Measurements from ENCODE around the gene KCNMA1.

Gene KCNMA1

DNA sequence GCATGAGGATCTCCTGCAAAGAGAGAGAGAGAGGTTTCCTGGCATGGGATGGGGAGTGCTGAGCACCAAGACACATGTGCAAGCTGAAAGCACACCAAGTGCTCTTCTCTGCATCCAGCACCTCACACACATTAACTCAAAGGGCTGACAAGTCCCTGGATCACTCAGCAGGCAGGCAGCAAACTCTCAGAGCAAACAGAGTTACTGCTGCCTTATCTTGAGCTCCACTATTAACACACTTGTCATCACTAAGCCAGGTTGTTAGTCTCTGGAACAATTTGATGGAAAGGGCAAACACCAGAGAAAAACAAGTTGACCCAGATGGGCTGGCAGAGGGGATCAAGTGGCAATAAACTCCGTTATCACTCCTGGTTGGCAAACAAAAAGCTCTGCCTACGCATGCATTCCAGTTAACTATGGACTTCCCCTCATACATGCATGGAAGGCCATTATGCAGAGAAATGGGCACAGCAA is 349.9 kb downstream of the KCNMA1 start:
- DNase-seq = no peak

DNA sequence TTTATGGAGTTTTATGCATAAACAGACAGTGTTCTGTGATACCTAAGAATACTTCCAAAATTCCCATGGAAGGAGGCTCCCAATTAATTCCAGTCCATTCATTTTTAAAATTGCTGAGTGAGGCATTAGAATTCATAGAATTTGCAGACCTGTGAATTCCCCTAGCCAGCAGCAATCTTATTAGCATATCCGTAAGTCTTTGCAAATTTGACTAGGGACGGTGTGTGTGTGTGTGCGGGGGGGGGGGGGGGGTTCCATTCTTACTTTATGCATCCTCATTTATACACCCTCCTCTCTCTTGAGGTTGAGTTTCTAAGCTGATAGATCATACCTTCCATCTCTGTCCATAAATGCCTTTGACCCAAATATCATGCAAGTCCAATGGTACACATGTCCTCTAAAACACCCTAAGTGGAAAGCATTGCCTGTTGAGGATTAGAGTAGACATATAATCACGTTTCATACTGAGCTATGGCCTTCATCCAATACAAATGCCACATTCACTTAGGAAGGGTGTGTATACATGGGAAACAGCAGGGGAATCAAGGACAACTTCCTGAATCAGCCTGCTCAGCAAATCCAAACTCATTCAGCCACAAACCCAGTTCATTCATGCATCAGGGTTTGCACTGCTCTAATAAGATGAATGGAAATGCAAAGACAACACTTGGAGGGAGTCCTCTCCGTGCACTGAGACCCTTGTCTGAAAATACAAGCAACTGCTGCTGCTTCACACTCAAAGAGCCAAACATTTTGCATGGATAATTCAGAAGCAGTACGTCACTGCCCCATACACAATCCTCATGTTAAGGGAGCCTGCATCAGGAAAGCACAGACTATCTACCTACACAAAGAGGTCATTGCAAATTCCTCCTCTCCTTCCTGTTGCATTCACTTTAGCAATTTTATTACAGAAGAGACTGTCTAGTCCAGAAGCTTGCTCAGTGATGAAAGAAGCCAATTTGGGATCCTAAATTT is 350.8 kb downstream of the KCNMA1 start:
- DNase-seq = no peak

DNA sequence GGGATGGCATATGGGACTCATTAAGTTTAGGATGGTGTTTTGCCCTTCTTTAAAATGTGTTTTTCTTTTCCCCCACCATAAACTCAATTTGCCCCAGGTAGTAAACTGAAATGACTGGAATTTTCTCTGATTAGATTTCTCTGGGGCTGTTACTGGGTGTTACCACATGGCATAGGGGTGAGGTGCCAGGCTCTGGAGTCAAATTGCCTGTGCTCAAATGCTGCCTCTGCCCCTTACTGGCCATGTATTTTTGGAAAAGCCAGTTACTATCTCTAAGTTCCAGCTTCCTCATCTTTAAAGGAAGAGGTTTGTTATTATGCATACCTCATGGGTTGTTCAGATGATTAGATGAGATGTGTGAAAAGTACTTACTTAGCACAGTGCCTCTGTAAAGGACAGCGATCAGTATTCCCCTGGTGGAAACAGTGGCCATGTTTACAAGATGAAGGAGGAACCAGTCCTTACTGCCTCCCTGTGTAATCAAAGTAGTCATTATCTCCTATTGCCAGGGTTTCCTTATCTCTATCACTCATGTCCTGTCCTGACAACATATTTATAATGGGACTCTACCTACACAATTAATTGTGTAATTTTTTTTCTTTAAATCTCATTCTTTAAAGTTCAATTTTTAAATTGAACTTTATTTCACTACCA is 352.0 kb downstream of the KCNMA1 start:
- DNase-seq = no peak

DNA sequence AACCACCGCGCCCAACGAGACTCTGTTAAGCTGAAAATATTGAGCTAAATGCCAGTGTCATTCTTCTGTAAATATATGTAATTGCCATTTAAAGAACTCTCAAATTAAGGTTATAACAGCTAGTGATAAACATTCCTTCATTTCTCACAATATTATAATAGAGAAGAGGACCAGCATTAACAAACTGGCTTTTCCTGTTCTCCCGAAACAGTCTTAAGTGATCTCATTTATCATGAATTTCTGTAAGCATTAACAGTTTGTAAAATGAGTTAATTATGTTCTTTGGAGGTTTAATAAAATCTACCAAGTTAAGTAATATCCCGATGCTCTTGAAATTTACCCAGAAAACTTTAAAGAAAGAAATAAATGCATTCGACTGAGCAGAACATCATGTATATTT is 352.8 kb downstream of the KCNMA1 start:
- no peak for DNase-seq

DNA sequence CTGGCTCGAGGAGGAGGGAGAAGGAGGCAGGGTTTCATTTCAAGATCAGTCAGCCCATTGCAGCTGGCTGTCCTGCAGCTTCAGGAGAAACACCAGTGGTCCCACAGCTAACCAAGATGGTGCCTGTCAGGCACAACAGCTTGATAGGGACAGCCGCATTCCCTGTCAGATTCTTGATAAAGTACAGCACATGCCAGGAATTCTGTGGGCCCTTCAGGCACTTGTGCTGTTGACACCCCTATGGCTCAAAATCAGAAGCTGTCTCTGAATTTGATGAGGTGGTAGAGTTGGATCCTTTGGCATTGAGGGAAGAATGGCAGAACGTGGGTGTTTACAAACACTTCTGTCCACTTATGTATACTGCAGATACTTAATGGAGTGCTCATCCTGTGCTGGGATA is 354.3 kb downstream of the KCNMA1 start:
- DNase-seq = no peak

DNA sequence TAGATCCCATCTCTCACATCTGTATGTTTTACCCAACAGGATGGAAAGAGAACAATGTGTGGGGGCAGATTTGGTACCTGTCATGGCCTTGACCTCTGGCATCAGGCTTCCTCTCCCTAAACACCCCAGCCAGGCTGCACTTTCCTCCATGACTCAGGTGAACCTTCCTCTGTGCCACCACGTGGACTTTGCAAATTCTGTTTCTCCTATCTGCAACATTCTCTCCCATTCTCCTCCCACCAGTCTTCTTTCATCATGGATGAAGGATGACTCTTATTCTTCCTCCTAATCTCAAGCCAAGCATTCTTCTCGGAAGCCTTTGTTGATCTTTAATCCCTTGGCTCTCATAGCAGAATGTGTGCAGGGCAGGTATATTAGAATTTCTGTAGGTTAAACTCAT is 355.4 kb downstream of the KCNMA1 start:
- no peak for DNase-seq

DNA sequence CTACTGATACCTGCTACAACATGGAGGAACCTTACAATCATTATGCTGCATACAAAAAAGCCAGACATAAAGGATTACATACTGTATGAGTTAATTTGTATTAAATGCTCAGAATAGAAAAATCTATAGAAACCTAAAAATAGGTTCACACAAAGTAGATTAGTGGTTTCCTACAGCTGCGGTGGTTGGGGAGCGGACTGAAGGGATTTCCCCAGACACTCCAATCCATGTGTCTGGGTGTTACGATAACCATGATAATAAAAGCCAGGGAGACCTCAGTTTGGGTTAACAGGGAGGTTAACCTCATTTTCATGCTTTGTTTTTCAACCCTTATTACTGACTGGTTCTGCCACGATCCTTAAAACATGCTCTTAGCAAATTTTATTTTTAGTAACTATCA is 355.9 kb downstream of the KCNMA1 start:
- no peak for DNase-seq

DNA sequence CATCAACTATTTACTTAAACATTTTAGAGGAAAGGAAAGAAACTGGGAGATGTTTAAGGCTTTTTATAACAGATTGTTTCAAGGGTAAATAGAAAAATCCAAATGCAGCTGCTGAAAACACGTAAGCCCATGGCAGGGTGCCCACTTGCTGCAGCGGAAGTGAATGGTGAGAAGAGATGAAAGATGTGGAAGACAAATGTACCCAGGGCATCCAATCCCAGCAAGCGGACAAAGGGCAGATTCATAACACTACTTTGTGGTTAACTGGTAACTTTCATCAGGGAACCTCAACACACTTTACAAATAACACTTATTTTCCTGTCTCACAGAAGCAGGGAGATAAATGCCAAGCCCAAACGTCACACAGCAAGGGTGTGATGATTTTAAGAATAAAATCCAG is 358.4 kb downstream of the KCNMA1 start:
- DNase-seq = no peak

DNA sequence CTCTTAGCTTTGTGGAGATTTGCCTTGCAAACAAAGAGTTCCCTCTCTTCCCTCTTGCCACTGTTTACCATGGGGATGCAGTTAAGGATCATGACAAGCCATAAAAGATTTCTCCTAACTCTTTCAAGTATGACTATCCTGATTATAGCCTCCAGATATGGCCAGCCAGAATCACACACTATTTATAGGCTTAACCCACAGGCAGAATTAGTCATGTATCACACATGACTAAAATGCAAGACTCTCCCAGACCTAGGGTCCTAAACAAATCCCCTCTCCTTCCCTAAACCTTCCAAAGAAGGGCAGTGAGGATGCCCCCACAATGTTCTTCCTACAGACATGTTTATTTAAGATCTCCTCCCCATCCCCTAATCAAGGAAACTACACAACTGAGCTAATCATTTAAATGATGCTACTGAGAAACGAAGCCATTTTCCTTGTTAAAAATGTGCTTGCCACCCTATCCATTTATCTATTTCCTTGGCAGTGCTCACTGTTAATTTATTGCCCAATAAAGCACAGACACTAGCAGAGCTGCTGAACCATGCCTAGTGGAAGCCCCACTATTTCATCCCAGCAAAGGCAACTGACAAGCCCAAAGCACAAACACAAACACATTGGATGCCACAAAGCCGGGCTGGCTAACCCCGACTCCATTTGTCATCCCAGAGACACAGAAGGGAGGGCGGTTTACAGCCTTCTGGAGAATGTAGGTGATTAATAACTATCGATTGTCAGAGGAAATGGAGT is 363.4 kb downstream of the KCNMA1 start:
- DNase-seq = no peak

DNA sequence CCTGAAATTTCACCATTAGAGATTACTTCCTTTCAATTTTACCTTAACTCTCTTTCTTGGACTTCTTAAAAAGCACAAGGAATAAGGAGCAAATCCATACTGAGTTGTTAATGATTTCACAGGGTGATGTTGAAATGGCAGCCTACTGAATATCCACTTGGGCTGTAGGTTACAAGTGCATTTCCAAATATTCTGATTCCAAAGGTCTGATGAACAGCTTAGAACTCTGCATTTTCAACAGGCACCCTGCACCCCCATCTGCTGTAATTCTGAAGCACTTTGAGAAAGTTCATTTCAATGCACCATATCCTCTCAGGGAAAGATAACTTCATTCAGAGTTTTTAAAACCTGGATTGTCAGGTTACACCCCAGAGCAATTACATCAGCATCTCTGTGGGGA is 368.4 kb downstream of the KCNMA1 start:
- DNase-seq = no peak

DNA sequence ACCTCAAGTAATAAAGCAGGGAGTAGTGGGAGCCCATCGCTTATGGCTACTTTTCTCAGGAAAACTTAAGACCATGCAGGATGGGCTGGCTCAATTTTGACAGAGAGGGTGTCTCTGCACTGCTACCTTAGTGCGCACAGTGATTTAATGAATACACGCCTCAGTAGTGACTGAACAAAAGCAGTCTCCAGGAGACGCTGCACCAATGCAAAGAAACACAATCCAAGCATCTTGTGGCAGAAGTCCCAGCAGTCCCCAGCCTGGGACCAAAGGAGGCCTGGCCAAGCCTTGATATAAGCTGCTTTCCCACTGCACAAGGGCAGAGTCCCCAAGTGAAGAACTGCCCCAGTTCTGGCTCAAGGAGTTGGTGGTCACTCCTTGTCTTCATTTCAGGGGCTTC is 368.9 kb downstream of the KCNMA1 start:
- DNase-seq = no peak

DNA sequence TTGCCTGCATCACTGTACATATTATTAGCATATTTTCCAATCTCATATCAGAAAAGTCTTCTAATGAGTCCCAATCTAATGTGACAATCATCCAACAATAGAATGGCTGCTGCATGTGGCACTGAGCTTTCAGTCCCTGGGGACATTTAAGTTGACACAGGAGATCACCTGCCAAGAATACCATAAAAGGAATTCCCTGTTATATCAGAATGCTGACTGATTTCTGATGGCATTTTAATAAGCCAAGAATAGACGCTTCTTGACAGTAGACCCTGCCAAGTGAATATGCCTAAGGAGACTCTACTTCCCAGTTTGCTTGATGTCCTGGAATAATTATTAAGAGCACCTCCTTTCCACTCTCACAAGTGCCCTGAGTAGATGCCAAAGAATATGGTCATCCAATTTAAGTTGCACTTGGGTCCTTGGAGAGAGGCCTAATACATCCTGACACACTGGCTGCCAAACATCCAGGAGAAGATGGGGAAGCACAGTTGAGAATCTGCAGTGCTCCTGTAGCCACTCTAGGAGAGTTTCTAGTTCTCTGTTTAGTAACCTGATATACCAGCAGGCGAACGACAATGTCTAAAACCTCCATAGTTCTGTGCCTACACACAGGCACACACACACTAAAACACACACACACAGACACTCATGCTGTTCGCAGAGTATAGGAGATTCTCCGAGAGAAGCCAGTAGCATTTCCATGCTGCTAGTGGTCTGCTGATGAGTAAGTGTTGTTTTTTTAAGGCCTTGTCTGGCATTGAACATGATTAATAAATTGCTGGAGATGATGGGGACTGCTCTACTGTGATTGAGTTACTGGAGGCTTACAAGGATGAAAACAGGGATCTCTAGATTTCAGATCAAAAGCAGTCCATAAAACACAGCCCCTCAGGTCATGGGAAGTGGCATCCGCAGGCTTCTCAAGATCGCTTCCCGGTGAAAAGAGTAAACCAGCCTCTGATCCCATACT is 369.6 kb downstream of the KCNMA1 start:
- DNase-seq = no peak

DNA sequence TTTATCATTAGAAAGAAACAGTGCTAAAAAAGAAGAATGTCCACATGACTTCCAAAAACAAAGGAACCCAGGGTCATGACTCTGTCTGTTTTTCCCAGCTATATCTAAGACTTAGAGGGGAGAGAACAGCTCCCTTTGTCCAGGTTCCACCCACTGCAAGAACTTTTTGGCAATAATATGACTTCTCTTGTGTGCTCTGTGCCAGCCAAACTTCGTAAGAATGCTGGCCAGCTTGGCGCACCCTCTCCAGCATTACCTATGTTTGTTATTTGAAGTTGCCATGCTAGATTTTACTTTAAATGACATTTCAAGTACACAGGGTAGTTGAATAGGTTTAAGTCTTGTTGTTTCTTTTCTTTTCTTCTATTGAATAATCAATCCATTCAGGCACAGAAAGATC is 371.4 kb downstream of the KCNMA1 start:
- no peak for DNase-seq

DNA sequence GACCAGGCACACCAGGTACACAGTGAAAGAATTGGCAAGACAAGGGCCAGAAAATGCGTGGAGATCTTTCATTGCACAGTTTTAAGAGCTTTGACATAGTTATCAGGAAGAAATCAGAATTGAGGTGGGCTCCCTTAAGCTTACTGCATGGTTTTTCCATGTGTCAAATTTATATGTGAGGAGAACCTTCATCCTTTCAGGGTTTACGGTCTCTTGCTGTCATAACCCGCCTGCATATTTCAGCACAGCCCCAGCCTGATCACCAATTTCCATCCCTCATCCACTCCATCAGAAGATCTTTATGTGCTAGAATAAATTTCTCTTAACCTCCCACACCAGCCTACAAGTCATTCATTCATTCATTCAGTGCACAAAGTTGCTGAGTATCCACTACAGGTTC is 373.1 kb downstream of the KCNMA1 start:
- no peak for DNase-seq

DNA sequence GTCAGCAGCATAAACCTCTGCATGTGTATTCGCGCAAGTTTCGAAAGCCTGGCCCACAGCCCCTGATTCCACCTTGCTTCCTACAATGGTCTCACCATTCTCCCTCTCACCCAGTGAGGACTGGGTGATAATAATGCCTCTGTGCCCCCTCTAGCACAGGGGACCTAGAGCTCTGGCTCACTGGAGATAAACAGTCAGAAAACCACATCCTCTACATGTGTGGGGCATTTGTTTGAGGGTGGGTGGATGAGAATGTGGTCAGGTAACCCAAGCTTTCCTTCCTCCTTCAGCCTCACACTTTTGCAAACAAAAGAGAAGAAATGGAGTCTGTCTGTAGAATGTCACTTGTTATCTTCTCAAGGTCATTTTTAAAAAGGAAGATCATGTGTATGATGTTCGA is 373.5 kb downstream of the KCNMA1 start:
- DNase-seq = no peak

DNA sequence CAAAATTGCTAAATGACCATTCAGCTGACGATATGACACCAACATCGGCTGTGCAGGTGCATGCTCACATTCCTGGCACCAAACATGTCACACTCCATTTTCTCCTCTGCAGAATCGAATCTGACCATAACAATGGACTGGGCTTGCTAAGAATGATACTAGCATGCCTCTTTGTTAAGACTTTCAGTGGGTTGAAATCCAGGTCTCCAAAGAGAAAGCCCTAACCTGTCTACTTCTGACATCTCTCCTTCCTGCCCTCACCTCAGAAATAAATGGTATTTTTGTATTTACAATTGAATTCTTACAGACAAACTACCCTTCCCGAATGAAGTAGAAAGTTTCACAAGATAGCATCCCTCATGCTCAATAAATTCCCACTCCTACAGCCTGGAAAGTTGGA is 373.9 kb downstream of the KCNMA1 start:
- DNase-seq = no peak

DNA sequence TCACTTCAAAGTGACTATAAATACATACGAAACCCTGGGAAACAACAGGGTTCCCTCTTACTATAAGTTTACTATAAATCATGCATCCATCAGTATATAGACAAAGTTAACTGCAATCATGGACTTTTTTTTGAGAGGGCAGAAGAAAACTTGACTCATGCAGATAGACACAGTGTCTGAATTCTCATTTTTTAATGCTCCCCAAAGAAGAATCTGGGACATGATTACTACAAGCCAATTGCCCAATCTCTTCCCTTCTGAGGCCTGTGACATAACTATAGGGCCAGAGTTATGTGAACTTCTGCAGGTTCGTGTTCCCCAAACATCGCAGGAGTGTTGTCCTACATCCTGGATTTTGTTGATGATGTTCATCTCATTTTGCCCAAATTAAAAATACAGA is 376.5 kb downstream of the KCNMA1 start:
- DNase-seq = no peak

DNA sequence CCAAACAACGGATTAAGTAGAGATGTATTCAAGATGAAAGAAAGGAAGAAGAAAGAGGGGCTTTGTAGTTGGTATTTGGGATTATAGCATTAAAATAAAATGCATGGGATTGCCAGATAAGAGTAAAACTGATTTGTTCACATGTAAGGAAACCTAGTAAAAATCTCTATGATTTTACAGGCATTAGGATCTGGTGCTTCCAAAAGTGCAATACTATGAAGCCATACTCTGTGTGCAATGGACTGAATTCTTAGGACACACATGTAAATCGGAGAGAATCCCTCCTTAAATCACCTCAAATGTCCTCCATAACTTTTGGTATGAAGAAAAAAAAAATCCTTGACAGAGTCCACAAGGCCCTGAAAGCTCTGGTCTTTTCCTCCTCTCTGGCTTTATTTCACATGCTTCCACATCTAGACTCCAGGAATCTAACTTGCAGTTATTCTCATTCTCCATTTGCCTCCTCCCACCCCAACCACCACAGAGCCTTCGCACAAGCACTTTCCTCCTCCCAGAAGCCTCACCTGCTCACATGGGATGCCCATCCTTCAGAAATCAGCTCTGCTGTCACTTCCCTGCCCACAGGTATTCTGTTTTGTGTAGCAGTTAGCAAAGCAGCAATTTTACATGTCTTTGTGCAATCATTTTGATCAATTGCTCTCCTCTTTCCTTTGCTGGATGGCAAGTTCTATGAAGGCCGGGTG is 378.3 kb downstream of the KCNMA1 start:
- no peak for DNase-seq

DNA sequence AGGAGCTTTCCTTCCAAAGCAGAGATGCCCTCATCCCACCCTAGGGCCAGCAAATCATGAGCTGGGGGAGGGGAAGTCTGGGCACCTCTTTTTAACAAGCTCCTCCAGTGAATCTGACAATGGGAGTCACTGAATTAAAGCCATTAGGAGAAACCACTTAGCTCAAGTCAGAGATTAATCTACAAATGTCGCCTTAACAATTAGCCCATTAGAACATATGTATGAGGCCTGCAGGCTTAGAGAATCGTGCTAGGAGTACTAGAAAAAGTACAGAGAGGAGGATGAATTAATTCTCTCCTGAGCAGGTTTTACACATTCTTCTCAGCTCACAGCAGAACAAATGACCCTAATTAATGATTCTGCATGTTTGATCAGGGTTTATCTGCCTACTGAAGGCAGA is 381.3 kb downstream of the KCNMA1 start:
- DNase-seq = no peak

DNA sequence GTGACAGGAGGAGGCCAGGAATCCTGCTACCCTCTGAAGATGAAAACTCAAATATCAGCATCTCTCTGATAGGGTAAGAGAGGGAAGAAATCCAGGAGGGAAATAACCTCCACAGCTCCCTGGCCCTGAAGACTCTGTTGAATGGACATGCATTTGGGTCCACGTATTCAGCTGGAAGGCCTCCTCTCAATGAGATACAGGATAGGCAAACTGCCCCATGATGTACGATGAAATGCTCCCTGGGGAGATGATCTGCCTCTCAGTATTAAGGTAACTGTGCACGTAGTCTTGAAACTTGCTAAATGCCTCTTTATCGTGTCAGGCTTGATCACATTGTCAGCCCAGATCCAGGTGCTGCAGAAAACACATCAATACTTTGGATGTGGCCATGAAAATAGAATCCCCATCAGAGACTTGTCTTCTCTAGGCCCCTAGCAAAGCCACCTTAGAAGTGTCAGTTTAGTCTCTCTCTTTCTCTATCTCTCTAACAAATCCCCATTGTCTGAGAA is 384.0 kb downstream of the KCNMA1 start:
- DNase-seq = no peak

DNA sequence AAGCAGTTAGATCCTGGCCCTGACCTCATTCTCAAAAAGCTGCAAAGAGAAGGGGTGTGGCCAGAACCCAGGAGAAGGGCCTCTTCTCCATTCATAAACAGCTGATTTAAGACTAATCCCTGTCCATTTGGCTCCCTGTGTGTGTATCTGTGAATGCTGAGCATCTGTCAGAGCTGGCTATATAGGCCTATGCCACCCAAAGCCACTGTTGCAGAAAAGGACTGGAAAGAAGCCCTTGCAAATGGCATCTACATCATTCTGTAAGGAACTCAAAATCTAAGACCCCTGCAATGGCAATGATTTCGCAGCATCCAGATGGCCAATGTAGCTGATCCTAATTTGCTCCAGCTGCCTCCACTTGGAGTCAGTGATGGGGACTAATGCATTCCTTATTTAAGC is 384.5 kb downstream of the KCNMA1 start:
- no peak for DNase-seq

Measured in NCI-H1105 (cell line).